NK-92 (cell line): ENCODE data around the gene ARHGAP10.

Source experiments
- DNase-seq: peaks from one replicate; lab custom pipeline; 2025; ENCODE audit not compliant: unreplicated experiment; lab: John Stamatoyannopoulos, UW

Gene ARHGAP10

GRCh38 chr4:147943159-147943638, 211.3 kb downstream of the ARHGAP10 start:
- DNase-seq: no peak

- DNase-seq: no peak
Measured at GRCh38 chr4:147944249-147944648, 212.4 kb downstream of the ARHGAP10 start.

DNA sequence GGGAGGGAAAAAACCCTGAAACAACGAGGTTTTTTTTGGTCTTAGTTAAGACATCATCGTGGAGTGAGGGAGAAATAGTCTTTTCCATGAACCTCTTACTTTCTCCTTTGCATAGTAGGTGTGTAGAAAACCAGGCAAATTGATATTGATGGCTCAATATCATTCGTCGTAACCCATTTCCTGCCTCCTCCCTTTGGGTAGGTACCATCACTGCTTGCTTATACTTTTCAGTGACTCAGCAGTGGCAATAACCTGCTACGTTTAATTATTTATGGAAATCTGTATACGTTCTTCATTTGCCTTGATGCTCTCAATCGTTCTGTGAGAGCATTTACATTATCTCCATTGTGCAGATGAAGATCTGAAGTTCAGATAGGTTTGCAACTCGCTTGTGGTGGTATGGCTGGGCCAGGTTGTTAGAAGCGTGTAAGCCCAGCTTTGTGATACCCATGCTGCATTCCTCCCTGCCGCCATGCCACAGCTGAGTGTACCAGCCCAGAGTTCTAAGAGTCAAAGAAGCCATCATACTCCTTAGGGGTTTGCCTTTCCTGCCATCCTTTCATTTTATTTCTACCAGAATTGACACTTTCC, 212.9 kb downstream of the ARHGAP10 start:
- no peak for DNase-seq

- no peak for DNase-seq
Measured at GRCh38 chr4:147948336-147948735, 216.4 kb downstream of the ARHGAP10 start.

DNA sequence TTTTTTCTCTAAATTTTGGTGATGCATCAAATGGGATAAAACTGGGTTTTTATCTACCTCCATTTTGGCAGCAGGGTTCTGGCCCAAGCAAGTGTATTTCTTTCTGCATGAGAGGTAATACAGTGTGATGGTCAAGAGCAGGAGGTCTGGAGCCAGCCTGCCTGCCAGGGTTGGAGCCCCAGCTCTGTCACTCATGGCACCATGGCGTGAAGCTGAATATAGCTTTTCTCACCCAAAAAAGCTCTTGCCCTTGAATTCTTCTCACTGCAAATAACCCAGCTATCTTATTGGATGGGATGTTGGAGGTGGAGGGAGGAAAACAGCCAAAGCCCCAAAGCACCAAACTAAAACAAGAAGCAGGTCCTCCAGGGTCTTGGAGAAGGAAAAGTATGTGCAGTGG, 218.4 kb downstream of the ARHGAP10 start:
- no peak for DNase-seq

DNA sequence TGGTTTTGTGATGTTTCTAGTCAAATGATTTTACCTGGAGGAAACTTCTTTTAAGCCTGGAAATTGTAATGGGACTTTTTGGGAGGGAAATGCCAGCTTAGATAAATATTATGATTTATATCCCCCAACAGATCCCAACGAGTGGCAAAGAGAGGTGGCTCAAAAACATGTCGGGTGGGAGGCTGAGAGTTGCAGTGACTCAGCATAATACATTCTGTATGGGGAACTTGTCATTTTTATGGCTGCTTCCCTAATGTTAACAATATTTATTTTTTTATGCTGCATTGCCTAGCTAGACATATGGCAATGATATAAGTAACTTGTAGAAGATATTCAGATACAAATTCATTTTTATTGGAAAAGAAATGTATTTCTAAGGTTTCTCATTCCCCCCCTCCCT, 219.0 kb downstream of the ARHGAP10 start:
- no peak for DNase-seq

GRCh38 chr4:147954850-147955249, 223.0 kb downstream of the ARHGAP10 start:
- DNase-seq: no peak

GRCh38 chr4:147955827-147956558, 224.1 kb downstream of the ARHGAP10 start:
- no peak for DNase-seq

DNA sequence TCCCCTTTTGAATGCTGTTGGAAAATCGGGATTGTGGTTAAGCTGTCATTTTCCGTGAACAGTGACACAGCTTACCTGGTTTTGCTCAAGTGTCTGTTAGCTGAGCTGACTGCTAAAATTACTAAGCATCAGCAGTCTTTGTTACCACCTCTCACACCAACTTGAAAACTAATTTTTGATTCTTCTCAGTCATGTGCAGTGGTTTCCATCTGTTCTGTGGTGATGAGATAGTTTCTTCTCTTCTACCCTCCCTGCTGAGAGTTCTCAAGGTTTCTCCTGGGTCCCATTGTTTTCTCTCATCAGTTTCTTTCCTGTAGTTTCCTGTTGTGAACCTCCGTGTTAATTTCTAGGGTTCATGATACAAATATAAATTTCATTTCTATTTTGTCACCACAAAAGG, 225.6 kb downstream of the ARHGAP10 start:
- DNase-seq: no peak

- no peak for DNase-seq
Measured at GRCh38 chr4:147958057-147958456, 226.2 kb downstream of the ARHGAP10 start.

DNA sequence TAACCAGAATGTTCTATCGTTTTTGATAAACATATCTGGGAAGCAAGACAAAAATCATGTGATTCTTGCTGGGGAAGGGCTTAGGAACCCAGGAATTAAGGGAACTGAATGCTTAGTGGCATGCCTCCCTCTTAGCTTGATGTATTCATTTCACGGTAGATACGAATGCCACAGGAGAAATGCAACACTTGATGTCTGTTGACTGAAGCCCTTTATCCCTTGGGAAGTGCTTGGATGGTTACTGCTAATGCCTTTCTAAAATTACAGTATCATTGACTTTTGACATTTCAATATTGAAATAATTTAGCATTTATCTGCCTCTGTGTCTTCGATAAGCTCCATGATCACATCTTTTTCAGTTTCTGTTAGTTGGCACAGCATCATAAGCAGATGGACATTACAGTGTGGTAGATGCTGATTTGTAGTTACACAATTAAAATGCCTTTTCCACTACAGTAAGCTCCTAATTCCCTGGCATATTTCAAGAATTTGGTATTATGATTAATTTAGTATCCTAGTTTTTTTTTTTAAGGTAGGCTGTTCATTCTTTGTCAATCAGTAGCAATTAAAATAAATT, 226.7 kb downstream of the ARHGAP10 start:
- no peak for DNase-seq

- DNase-seq: no peak
Measured at GRCh38 chr4:147960971-147961370, 229.1 kb downstream of the ARHGAP10 start.

DNA sequence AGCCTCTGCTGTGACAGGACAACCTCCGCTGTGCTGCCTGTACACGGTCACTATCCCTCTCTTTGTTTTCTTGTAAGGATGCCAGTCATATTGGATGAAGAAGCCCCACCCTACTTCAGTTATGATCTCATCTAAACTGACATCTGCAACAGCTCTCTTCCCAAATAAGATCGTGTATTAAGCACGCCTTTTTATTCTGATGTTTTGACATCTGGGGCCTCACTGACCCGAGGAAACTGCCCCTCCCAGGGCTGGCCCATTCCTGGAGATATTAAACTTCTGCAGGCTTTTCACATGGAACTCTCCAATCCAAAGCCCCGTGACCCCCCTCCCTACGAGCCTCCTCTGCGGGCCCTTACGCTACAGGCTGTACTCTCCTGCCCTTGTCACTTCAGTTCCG, 232.0 kb downstream of the ARHGAP10 start:
- no peak for DNase-seq

- DNase-seq: no peak
Measured at GRCh38 chr4:147964266-147964880, 232.5 kb downstream of the ARHGAP10 start.

DNA sequence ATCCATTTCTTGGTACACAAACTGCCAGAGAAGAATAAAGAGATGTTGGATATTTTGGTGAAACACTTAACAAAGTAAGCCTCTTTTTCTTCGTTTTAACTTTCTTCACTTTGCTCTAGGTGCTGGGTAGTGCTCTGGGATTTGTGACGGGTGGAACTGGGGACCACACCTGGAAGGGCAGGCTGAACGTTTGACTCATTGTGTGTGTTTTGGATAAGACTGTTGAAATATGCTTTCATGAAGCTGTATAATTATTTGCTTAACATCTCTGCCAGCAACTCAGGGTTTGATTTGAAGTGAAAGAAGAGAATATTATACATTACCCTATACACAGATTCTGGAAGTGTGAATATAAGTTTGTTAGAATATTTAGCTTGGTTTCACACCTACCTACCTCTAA, 233.2 kb downstream of the ARHGAP10 start:
- DNase-seq: no peak

DNA sequence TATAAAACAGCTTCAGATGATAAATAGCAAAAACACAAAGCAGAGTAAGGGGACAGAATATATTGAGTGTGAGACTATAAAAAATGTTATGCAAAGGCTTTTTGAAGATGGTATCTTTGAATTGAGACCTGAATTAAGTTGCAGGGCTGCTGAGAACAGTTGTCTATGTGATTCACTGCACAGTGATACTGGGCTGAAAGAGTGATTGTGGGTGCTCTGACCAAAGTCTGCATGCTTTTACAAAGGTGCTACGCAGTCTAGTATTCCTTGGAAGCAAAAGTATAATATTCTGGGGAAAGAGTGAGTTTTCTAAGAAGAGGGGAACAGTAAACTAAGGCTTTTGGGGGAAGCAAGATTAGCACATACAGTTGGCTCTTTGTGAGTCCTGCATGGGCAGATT, 234.0 kb downstream of the ARHGAP10 start:
- DNase-seq: no peak

DNA sequence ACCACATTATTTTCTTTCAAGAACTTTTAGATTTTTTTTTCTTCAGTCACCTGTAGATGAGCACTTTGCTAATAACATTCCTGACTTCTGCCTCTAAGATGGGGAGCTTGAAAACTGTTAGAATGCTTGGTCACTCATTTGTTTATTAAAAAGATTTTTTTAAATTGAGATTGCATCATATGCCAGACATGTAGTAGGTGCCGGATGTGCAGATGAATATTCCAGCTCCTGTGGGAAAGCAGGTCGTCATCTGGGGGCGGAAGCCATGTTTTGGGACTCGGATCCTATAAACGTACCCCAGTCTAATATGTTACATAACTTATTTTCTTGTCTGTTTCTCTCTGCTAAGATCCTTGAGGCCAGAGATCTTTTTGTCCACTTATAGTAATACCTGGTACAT, 236.8 kb downstream of the ARHGAP10 start:
- no peak for DNase-seq

GRCh38 chr4:147969573-147970385, 237.9 kb downstream of the ARHGAP10 start:
- no peak for DNase-seq

GRCh38 chr4:147971116-147971515, 239.2 kb downstream of the ARHGAP10 start:
- no peak for DNase-seq

- no peak for DNase-seq
Measured at GRCh38 chr4:147975325-147975724, 243.4 kb downstream of the ARHGAP10 start.
